Testis (tissue), 3 donors: ENCODE results near the gene ZSCAN12. TPM values are rescaled to one million over a fixed set of nuclear protein-coding genes. Genes with fewer than 3 reads are reported as not detected.

ENCODE experiments used
- DNase-seq: peaks from one replicate; pipeline ENCODE4 v3.0.0-alpha.2; 2019
- H3K27ac ChIP-seq, 2 donors: fragments of 200-600 bp; sonication (generic); one replicate each; pipeline ENCODE4 v1.5.1; 2019
- H3K27me3 ChIP-seq: fragments of 200-600 bp; sonication (generic); one replicate; pipeline ENCODE4 v1.5.1; 2019
- H3K36me3 ChIP-seq: fragments of 200-600 bp; sonication (generic); one replicate; pipeline ENCODE4 v1.5.1; 2017; ENCODE audit warnings: low read depth; ENCODE audit errors: missing control alignments
- H3K4me1 ChIP-seq: fragments of 200-600 bp; sonication (generic); one replicate; pipeline ENCODE4 v1.5.1; 2019
- H3K4me3 ChIP-seq, 2 donors: fragments of 200-600 bp; sonication (generic); one replicate each; pipeline ENCODE4 v1.5.1; 2017 to 2019
- H3K9me3 ChIP-seq: fragments of 200-600 bp; sonication (generic); one replicate; pipeline ENCODE4 v1.5.1; 2017
- CTCF ChIP-seq, 3 experiments: fragments of 450-650 bp in 2 of 3; fragments of 200-600 bp in 1 of 3; sonication (generic) in 1 of 3; IDR thresholded peaks; one replicate each; pipeline ENCODE4 v1.5.1; 2016 to 2019; ENCODE audit warnings: antibody characterized with exemption in 3 of 3, mild to moderate bottlenecking in 2 of 3, moderate library complexity in 1 of 3
- POLR2A ChIP-seq: fragments of 450-650 bp; IDR thresholded peaks from one replicate; pipeline ENCODE4 v1.6.1; 2017; ENCODE audit warnings: antibody characterized with exemption, mild to moderate bottlenecking, moderate library complexity
- WGBS, 2 donors: methylation state at CpG; one replicate each; pipeline ENCODE4 v1.1.5; 2018; 5-methylcytosine and 5-hydroxymethylcytosine counted together
- intact Hi-C: fragments of 100-400 bp; cut with DNase I; formaldehyde crosslinking; loops from one replicate; pipeline ENCODE4 v1.15.1; 2023; ENCODE audit warnings: low total_unique reads
- polyA plus RNA-seq: library from polyadenylated mRNA; stranded (reverse); fragments of 350-450 nt; fragmentation: Illumina TruSeq; extraction: RNeasy Lipid Tissue Mini Kit (QIAGEN cat#74804); gene quantifications from one replicate; pipeline ENCODE4 v1.2.3, GENCODE V29; 2014; ENCODE audit warnings: low read depth, low replicate concordance; ENCODE audit not compliant: insufficient read depth
- total RNA-seq, 2 donors: library from RNA; depleted of rRNA; stranded (reverse); fragments of >200 nt; gene quantifications; one replicate each; pipeline ENCODE4 v1.2.3, GENCODE V29; 2016

The ZSCAN12 gene
- total and polyA plus RNA-seq, 3 donors from 2014 or later, result 7.0 to 12.3 (median 12.2) TPM

GRCh38 chr6:28340310-28341095 is 59.0 kb downstream of the ZSCAN12 start:
- no peak overlapping the region for H3K4me3 ChIP-seq
- DNase-seq, result no peak
- H3K27me3 ChIP-seq, result no peaks in the 10 kb centered on the region
- TF ChIP-seq POLR2A (no peak), CTCF (IDR thresholded peaks at IDR 0.05) (no peak)
- no peaks in the 10 kb centered on the region for H3K9me3 ChIP-seq
- intact Hi-C loops, result no loop called here
- 79 to 90% methylated on average over 1 of the region's 1 CpG for WGBS, 2 donors
- H3K27ac ChIP-seq, result no peak overlapping the region
- no peaks in the 10 kb centered on the region for H3K36me3 ChIP-seq
- peaks cover 6% of the 10 kb centered on the region for H3K4me1 ChIP-seq

GRCh38 chr6:28337121-28337520 is 62.4 kb downstream of the ZSCAN12 start:
- peaks cover 15% of the 10 kb centered on the region for H3K4me1 ChIP-seq
- no peaks in the 10 kb centered on the region for H3K9me3 ChIP-seq
- intact Hi-C loops, result loop anchor here (5.0 kb wide), 1 partner anchor 255 kb away; the partner anchor contains the start of gene ZNF165
- peak overlapping the region; percentile 92 to 93 for H3K27ac ChIP-seq
- no peaks in the 10 kb centered on the region for H3K27me3 ChIP-seq
- H3K4me3 ChIP-seq, result peak overlapping the region in 1 of 2 donors; percentile 70
- TF ChIP-seq CTCF (IDR thresholded peaks at IDR 0.05) (no peak), POLR2A (no peak)
- no peak for DNase-seq
- no peaks in the 10 kb centered on the region for H3K36me3 ChIP-seq

- H3K27ac ChIP-seq, result peak overlapping the region; percentile 92 to 93
- TF ChIP-seq POLR2A, result no peak
- no peak for TF ChIP-seq CTCF (IDR thresholded peaks at IDR 0.05)
- H3K4me3 ChIP-seq, result peak overlapping the region; percentile 59 to 70
- H3K9me3 ChIP-seq, result no peaks in the 10 kb centered on the region
- DNase-seq, result peak; percentile 51
- intact Hi-C loops, result loop anchor here (5.0 kb wide), 1 partner anchor 254 kb away; the partner anchor contains the start of gene ZNF165
- peaks cover 15% of the 10 kb centered on the region for H3K4me1 ChIP-seq
- 6 to 10% methylated on average over 24 of the region's 24 CpGs for WGBS, 2 donors
- no peaks in the 10 kb centered on the region for H3K36me3 ChIP-seq
- H3K27me3 ChIP-seq, result no peaks in the 10 kb centered on the region
Measured at GRCh38 chr6:28336284-28337120, 63.0 kb downstream of the ZSCAN12 start.

GRCh38 chr6:28335564-28336283 is 63.8 kb downstream of the ZSCAN12 start, which contains the start of gene ZSCAN31:
ZSCAN31 (minus strand) TSS chr6:28336148; CDS start chr6:28329683, 6,465 bp downstream.
- Histone ChIP-seq H3K36me3 (no peaks in the 10 kb centered on the region), H3K9me3 (no peaks in the 10 kb centered on the region), H3K4me1 (peaks cover 15% of the 10 kb centered on the region), H3K27me3 (no peaks in the 10 kb centered on the region), H3K4me3 (peak within 1 kb of the TSS; percentile 59 to 70), H3K27ac (peak within 1 kb of the TSS; percentile 92 to 93)
- peak; percentile 99 for DNase-seq
- WGBS, 2 donors, result 0% methylated on average over 29 to 35 of the region's 35 CpGs
- TF ChIP-seq POLR2A (peak; percentile 4), CTCF (IDR thresholded peaks at IDR 0.05) (no peak)
- intact Hi-C loops, result loop anchor here (5.0 kb wide), 1 partner anchor 253 kb away; the partner anchor contains the start of gene ZNF165
